CD4-positive, alpha-beta T cell treated with Interleukin-17A for 4 hours (primary cell): ENCODE measurements around the gene ITPR3.
"Not testable (repeated sequence)": the region's sequence is repeated elsewhere in the genome, so short reads cannot be mapped to it uniquely, and the experiment has no call there.

ENCODE experiments used
- DNase-seq: peaks from one replicate; pipeline ENCODE4 v3.0.0-alpha.2; 2020; ENCODE audit warnings: mixed read lengths

The ITPR3 gene

GRCh38 chr6:33616113-33616512 lies 5.0 kb upstream of the ITPR3 start:
- DNase-seq = no peak

GRCh38 chr6:33616913-33617312 lies 4.2 kb upstream of the ITPR3 start:
- no peak for DNase-seq

- no peak for DNase-seq
Observed at GRCh38 chr6:33619166-33619840, 1.8 kb upstream of the ITPR3 start.

GRCh38 chr6:33620158-33620855 lies 815 bp upstream of the ITPR3 start:
- DNase-seq = peak; percentile 51

GRCh38 chr6:33621711-33622388 lies 728 bp downstream of the ITPR3 start:
- DNase-seq = peak; percentile 54

- no peak for DNase-seq
Observed at GRCh38 chr6:33622456-33623431, 1.6 kb downstream of the ITPR3 start.

GRCh38 chr6:33623895-33624381 lies 2.8 kb downstream of the ITPR3 start:
- no peak for DNase-seq

- no peak for DNase-seq
Observed at GRCh38 chr6:33624856-33625255, 3.7 kb downstream of the ITPR3 start.

GRCh38 chr6:33627876-33628275 lies 6.8 kb downstream of the ITPR3 start:
- DNase-seq = no peak

GRCh38 chr6:33628401-33628964 lies 7.4 kb downstream of the ITPR3 start:
- DNase-seq = no peak

GRCh38 chr6:33630014-33630413 lies 8.9 kb downstream of the ITPR3 start:
- peak; percentile 59 for DNase-seq

- DNase-seq = not testable (repeated sequence)
Observed at GRCh38 chr6:33631521-33631920, 10.4 kb downstream of the ITPR3 start.

GRCh38 chr6:33631971-33632557 lies 10.9 kb downstream of the ITPR3 start:
- no peak for DNase-seq

GRCh38 chr6:33632558-33633039 lies 11.5 kb downstream of the ITPR3 start:
- peak; percentile 65 for DNase-seq

- DNase-seq = no peak
Observed at GRCh38 chr6:33633084-33633461, 12.0 kb downstream of the ITPR3 start.

- peak; percentile 79 for DNase-seq
Observed at GRCh38 chr6:33633462-33634158, 12.5 kb downstream of the ITPR3 start.

- DNase-seq = no peak
Observed at GRCh38 chr6:33634161-33634727, 13.1 kb downstream of the ITPR3 start.

- no peak for DNase-seq
Observed at GRCh38 chr6:33634946-33635345, 13.8 kb downstream of the ITPR3 start.

- DNase-seq = no peak
Observed at GRCh38 chr6:33636655-33637054, 15.5 kb downstream of the ITPR3 start.

GRCh38 chr6:33638556-33638955 lies 17.4 kb downstream of the ITPR3 start:
- no peak for DNase-seq

- no peak for DNase-seq
Observed at GRCh38 chr6:33639559-33639958, 18.4 kb downstream of the ITPR3 start.
